Measurements from ENCODE around the gene SH3D21. TPM values are rescaled to one million over a fixed set of nuclear protein-coding genes. Genes with fewer than 3 reads are reported as not detected.
A peak's percentile ranks its signal among the peaks of the same experiment; 100 is the strongest.

Gene SH3D21
- total RNA-seq, 1 donor from 2014 or later: 17.2 TPM

GRCh38 chr1:36346741-36347370 lies 40.7 kb downstream of the SH3D21 start:
- Histone ChIP-seq H3K4me3 (no peak overlapping the region), H3K36me3 (peaks cover 0 to 41% of the 10 kb centered on the region in 2 donors), H3K9me3 (no peaks in the 10 kb centered on the region), H3K4me1 (peaks cover 35% of the 10 kb centered on the region), H3K27ac (no peak overlapping the region), H3K27me3 (no peaks in the 10 kb centered on the region)
- TF ChIP-seq POLR2A (IDR thresholded peaks at IDR 0.05) (no peak), POLR2AphosphoS5 (IDR thresholded peaks at IDR 0.05; ENCODE audit: insufficient read depth in 1 of 2, low read depth in 1 of 2) (no peak)
- TF ChIP-seq, protein P1, sequence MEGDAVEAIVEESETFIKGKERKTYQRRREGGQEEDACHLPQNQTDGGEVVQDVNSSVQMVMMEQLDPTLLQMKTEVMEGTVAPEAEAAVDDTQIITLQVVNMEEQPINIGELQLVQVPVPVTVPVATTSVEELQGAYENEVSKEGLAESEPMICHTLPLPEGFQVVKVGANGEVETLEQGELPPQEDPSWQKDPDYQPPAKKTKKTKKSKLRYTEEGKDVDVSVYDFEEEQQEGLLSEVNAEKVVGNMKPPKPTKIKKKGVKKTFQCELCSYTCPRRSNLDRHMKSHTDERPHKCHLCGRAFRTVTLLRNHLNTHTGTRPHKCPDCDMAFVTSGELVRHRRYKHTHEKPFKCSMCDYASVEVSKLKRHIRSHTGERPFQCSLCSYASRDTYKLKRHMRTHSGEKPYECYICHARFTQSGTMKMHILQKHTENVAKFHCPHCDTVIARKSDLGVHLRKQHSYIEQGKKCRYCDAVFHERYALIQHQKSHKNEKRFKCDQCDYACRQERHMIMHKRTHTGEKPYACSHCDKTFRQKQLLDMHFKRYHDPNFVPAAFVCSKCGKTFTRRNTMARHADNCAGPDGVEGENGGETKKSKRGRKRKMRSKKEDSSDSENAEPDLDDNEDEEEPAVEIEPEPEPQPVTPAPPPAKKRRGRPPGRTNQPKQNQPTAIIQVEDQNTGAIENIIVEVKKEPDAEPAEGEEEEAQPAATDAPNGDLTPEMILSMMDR (IDR thresholded peaks at IDR 0.05): no peak
- DNase-seq (ENCODE audit: extremely low spot score in 2 of 2): no peak
- intact Hi-C loops (cut with DNase I): no loop called here

DNA sequence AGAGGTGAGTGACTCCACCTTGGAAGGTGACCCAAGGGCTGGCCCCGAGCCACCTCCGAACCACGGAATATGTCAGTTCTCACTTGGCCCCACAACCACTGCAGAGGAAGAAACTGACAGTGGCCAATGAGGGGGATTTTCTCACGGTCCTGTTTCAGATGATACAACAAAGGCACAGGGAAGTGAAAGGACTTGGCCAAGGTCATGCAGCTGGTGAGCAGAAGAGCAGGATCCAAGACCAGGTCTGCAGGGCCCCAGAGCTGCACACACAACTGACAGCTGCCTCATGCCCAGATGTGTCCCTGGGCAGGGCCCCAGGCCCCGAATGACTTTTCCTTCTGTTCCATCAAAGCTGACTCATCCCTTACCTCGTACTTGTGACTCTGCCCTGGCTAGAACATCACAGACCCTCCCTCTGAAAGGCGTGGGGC lies 43.1 kb downstream of the SH3D21 start:
- H3K4me3 ChIP-seq: no peak overlapping the region
- no peaks in the 10 kb centered on the region for H3K9me3 ChIP-seq
- H3K36me3 ChIP-seq: peaks cover 0 to 42% of the 10 kb centered on the region in 2 donors
- DNase-seq (ENCODE audit: extremely low spot score in 2 of 2): no peak
- H3K27me3 ChIP-seq: no peaks in the 10 kb centered on the region
- peaks cover 46% of the 10 kb centered on the region for H3K4me1 ChIP-seq
- peak overlapping the region; percentile 80 for H3K27ac ChIP-seq
- intact Hi-C loops (cut with DNase I): no loop called here
- TF ChIP-seq POLR2AphosphoS5 (IDR thresholded peaks at IDR 0.05; ENCODE audit: insufficient read depth in 1 of 2, low read depth in 1 of 2) (no peak), POLR2A (IDR thresholded peaks at IDR 0.05) (no peak)
- TF ChIP-seq, protein P1 (IDR thresholded peaks at IDR 0.05): no peak

GRCh38 chr1:36349839-36350238 lies 43.7 kb downstream of the SH3D21 start:
- Histone ChIP-seq H3K4me1 (peaks cover 46% of the 10 kb centered on the region), H3K9me3 (no peaks in the 10 kb centered on the region), H3K27me3 (no peaks in the 10 kb centered on the region), H3K27ac (peak overlapping the region; percentile 80), H3K4me3 (no peak overlapping the region), H3K36me3 (peaks cover 0 to 48% of the 10 kb centered on the region in 2 donors)
- intact Hi-C loops (cut with DNase I): no loop called here
- DNase-seq (ENCODE audit: extremely low spot score in 2 of 2): no peak
- TF ChIP-seq POLR2A (IDR thresholded peaks at IDR 0.05) (no peak), POLR2AphosphoS5 (IDR thresholded peaks at IDR 0.05; ENCODE audit: insufficient read depth in 1 of 2, low read depth in 1 of 2) (no peak)
- TF ChIP-seq, protein P1 (IDR thresholded peaks at IDR 0.05): no peak

GRCh38 chr1:36350659-36351226 lies 44.6 kb downstream of the SH3D21 start:
- intact Hi-C loops (cut with DNase I): no loop called here
- no peak for DNase-seq (ENCODE audit: extremely low spot score in 2 of 2)

More at GRCh38 chr1:36350659-36351226, 44.6 kb downstream of the SH3D21 start:
- TF ChIP-seq POLR2AphosphoS5 (IDR thresholded peaks at IDR 0.05; ENCODE audit: insufficient read depth in 1 of 2, low read depth in 1 of 2) (peak in 1 of 2 donors; percentile 53), POLR2A (IDR thresholded peaks at IDR 0.05) (no peak)
- TF ChIP-seq, protein P1 (IDR thresholded peaks at IDR 0.05): no peak
- Histone ChIP-seq H3K27me3 (no peaks in the 10 kb centered on the region), H3K4me3 (peak overlapping the region in 1 of 2 donors; percentile 8), H3K36me3 (peaks cover 0 to 47% of the 10 kb centered on the region in 2 donors), H3K4me1 (peaks cover 46% of the 10 kb centered on the region), H3K27ac (peak overlapping the region; percentile 80), H3K9me3 (no peaks in the 10 kb centered on the region)
